PFSK-1 (cell line): ENCODE measurements around the gene SLC9A9. TPM values are rescaled to one million over a fixed set of nuclear protein-coding genes. Genes with fewer than 3 reads are reported as not detected.

Experiments
- FOXP2 ChIP-seq: optimal IDR thresholded peaks from 2 replicates; pipeline ENCODE3; 2011; ENCODE audit warnings: borderline replicate concordance, control low read depth, inconsistent platforms; ENCODE audit not compliant: insufficient read depth; ENCODE audit errors: extremely low read length, extremely low read depth
- POLR2AphosphoS5 ChIP-seq: IDR thresholded peaks from 2 replicates; pipeline ENCODE4 v1.6.1; 2012; ENCODE audit warnings: low read depth, mild to moderate bottlenecking, control low read depth, low read length, moderate library complexity
- REST ChIP-seq, 2 experiments: IDR thresholded peaks; 2 replicates each; pipeline versions ENCODE4 v1.6.1 to v1.8.0; 2011 to 2012; ENCODE audit warnings: low read depth in 2 of 2, low read length in 2 of 2, control low read depth in 1 of 2, inconsistent platforms in 1 of 2, mild to moderate bottlenecking in 1 of 2, moderate library complexity in 1 of 2; ENCODE audit not compliant: insufficient read depth in 1 of 2
- SIN3A ChIP-seq: IDR thresholded peaks from 2 replicates; pipeline ENCODE4 v1.6.1; 2012; ENCODE audit warnings: mild to moderate bottlenecking, low read length, moderate library complexity, borderline replicate concordance; ENCODE audit not compliant: insufficient read depth
- TAF1 ChIP-seq: IDR thresholded peaks from 2 replicates; pipeline ENCODE4 v1.6.1; 2012; ENCODE audit warnings: low read length, control low read depth, borderline replicate concordance; ENCODE audit not compliant: insufficient read depth
- polyA plus RNA-seq: library from polyadenylated mRNA; unstranded; fragments of >200 nt; gene quantifications from one replicate; pipeline ENCODE4 v1.2.1, GENCODE V29; 2012; ENCODE audit warnings: low read depth, missing spikeins; ENCODE audit not compliant: insufficient read length

The SLC9A9 gene
- polyA plus RNA-seq, result 0.13 TPM

GRCh38 chr3:143847787-143848631 is at the start of gene SLC9A9:
Gene SLC9A9, minus strand, starts transcription at chr3:143848468. Its CDS starts 146 bp downstream, at chr3:143848322.
- TF ChIP-seq TAF1 (no peak), SIN3A (no peak), REST (IDR thresholded peaks at IDR 0.05; ENCODE audit: insufficient read depth in 1 of 2, low read depth in 2 of 2, low read length in 2 of 2) (no peak), POLR2AphosphoS5 (no peak), FOXP2 (no peak)

- TF ChIP-seq FOXP2 (no peak), SIN3A (no peak), POLR2AphosphoS5 (no peak), TAF1 (no peak), REST (IDR thresholded peaks at IDR 0.05; ENCODE audit: insufficient read depth in 1 of 2, low read depth in 2 of 2, low read length in 2 of 2) (no peak)
These were observed 49.5 kb upstream of the SLC9A9 start for GRCh38 chr3:143897576-143898295.

GRCh38 chr3:143896486-143896885 is 48.2 kb upstream of the SLC9A9 start:
- no peak for TF ChIP-seq REST (IDR thresholded peaks at IDR 0.05; ENCODE audit: insufficient read depth in 1 of 2, low read depth in 2 of 2, low read length in 2 of 2)
- no peak for TF ChIP-seq FOXP2
- TF ChIP-seq TAF1, result no peak
- no peak for TF ChIP-seq SIN3A
- no peak for TF ChIP-seq POLR2AphosphoS5

- TF ChIP-seq SIN3A (no peak), FOXP2 (no peak)
These were observed 47.5 kb upstream of the SLC9A9 start for GRCh38 chr3:143895805-143896204.

GRCh38 chr3:143888846-143889245 is 40.6 kb upstream of the SLC9A9 start:
- TF ChIP-seq REST (IDR thresholded peaks at IDR 0.05; ENCODE audit: insufficient read depth in 1 of 2, low read depth in 2 of 2, low read length in 2 of 2), result no peak
- no peak for TF ChIP-seq SIN3A
- no peak for TF ChIP-seq TAF1
- no peak for TF ChIP-seq POLR2AphosphoS5
- TF ChIP-seq FOXP2, result no peak
